MCF 10A (cell line): Measurements from ENCODE around the gene CD96. TPM values are rescaled to one million over a fixed set of nuclear protein-coding genes. Genes with fewer than 3 reads are reported as not detected.

Source experiments
- Bru-seq: library from RNA; stranded (reverse); fragments of 400-500 nt; gene quantifications from one replicate; lab custom pipeline; 2021; lab: Mats Ljungman, UMichigan
- BruChase-seq, 2 experiments: library from RNA; stranded (reverse); fragments of 400-500 nt; gene quantifications; one replicate each; lab custom pipeline; 2021; lab: Mats Ljungman, UMichigan
- BruUV-seq: library from RNA; stranded (reverse); fragments of 400-500 nt; replicated peaks from 2 replicates; lab custom pipeline; 2021; lab: Mats Ljungman, UMichigan
- CTCF ChIA-PET: fragments of 300-600 bp; sonication (Branson Sonifier 250); formaldehyde crosslinking; extraction: SDS; loops from one replicate; lab custom pipeline; 2021; ENCODE audit warnings: antibody characterized with exemption, inconsistent platforms; lab: Yijun Ruan, JAX
- POLR2A ChIA-PET: fragments of 300-600, 350-650 bp; sonication (Branson Sonifier 250); formaldehyde crosslinking; extraction: SDS; loops from one replicate; lab custom pipeline; 2020; ENCODE audit warnings: antibody characterized with exemption, inconsistent platforms; lab: Yijun Ruan, JAX
- DNase-seq: peaks from one replicate; pipeline ENCODE4 v3.0.0-alpha.2; 2018; ENCODE audit not compliant: unreplicated experiment
- H3K27ac Mint-ChIP-seq: one replicate; pipeline ENCODE4 v1.8.0; 2022; ENCODE audit warnings: mild to moderate bottlenecking, low read depth, mixed read lengths; ENCODE audit not compliant: unreplicated experiment
- H3K27me3 Mint-ChIP-seq: one replicate; pipeline ENCODE4 v1.8.0; 2022; ENCODE audit warnings: mixed read lengths; ENCODE audit not compliant: insufficient read depth, unreplicated experiment
- H3K36me3 Mint-ChIP-seq: one replicate; pipeline ENCODE4 v1.8.0; 2022; ENCODE audit warnings: mild to moderate bottlenecking, moderate library complexity, mixed read lengths; ENCODE audit not compliant: insufficient read depth, unreplicated experiment
- H3K4me1 Mint-ChIP-seq: one replicate; pipeline ENCODE4 v1.8.0; 2022; ENCODE audit warnings: mixed read lengths; ENCODE audit not compliant: insufficient read depth, unreplicated experiment
- H3K4me3 Mint-ChIP-seq: one replicate; pipeline ENCODE4 v1.8.0; 2022; ENCODE audit warnings: mild to moderate bottlenecking, moderate library complexity, mixed read lengths; ENCODE audit not compliant: unreplicated experiment
- H3K9me3 Mint-ChIP-seq: one replicate; pipeline ENCODE4 v1.8.0; 2022; ENCODE audit warnings: mixed read lengths; ENCODE audit not compliant: unreplicated experiment
- intact Hi-C: fragments of 100-400 bp; cut with micrococcal nuclease; formaldehyde crosslinking; loops from 2 replicates; pipeline ENCODE4 v1.14.1; 2022
- long read RNA-seq: library from polyadenylated mRNA; stranded (forward); transcript quantifications from one replicate; pipeline ENCODE4 v2.0.0, GENCODE V29; 2022
- total RNA-seq: library from RNA; stranded (reverse); gene quantifications from 2 replicates; pipeline ENCODE4 v1.2.3, GENCODE V29; 2022
- TF ChIP-seq, protein P1 (sequence below): fragments of 200-600 bp; IDR thresholded peaks from one replicate; pipeline ENCODE4 v1.8.0; 2022; ENCODE audit warnings: antibody characterized with exemption, mild to moderate bottlenecking; ENCODE audit not compliant: unreplicated experiment

CD96 gene, protein sequence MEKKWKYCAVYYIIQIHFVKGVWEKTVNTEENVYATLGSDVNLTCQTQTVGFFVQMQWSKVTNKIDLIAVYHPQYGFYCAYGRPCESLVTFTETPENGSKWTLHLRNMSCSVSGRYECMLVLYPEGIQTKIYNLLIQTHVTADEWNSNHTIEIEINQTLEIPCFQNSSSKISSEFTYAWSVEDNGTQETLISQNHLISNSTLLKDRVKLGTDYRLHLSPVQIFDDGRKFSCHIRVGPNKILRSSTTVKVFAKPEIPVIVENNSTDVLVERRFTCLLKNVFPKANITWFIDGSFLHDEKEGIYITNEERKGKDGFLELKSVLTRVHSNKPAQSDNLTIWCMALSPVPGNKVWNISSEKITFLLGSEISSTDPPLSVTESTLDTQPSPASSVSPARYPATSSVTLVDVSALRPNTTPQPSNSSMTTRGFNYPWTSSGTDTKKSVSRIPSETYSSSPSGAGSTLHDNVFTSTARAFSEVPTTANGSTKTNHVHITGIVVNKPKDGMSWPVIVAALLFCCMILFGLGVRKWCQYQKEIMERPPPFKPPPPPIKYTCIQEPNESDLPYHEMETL
- total RNA-seq (0.09 TPM in 1 of 2 replicates, not detected in the other), Bru-seq, nascent RNA (percentile 12 among the genes with signal in this experiment), BruChase-seq, experiment 1, labeled RNA remaining after a 6-hour chase (percentile 10 among the genes with signal in this experiment), BruChase-seq, experiment 2, labeled RNA remaining after a 2-hour chase (percentile 13 among the genes with signal in this experiment)
- long read RNA-seq, partial matches to known transcripts = 0 of 2 reads
- long read RNA-seq, other reads (novel, unspliced or antisense) = 2 of 2 reads

DNA sequence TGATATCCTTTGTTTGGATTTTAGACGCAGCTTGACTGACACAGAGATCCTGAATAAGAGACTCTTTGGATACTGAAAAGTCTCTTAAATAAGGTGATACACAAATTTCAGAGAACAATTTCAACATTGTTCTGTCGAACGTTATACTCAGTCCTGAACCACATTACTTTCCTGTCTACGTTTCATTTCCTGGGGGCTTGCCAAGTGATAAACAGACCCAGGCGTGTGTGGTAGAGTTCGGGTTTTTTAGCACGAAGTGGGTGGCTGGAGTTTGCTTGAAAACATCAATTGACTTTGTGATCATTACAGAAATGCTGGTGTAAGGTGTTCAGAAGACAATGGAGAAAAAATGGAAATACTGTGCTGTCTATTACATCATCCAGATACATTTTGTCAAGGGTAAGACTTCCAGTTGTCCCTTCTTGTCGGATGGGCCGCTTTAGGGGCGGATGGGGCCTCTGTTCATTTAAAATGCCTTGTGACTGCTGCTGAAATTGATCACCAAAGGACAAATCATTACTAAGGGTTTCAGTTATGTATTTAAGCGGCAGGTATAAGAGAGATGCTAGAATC lies at the start of gene CD96:
Gene CD96 (plus strand): TSS at position 287 of the 573 bp plus-strand sequence. CDS start 52 bp downstream, at position 339.
- H3K4me3 Mint-ChIP-seq = no peak within 1 kb of the TSS
- no peak for DNase-seq
- CTCF ChIA-PET = no interaction called here

DNA sequence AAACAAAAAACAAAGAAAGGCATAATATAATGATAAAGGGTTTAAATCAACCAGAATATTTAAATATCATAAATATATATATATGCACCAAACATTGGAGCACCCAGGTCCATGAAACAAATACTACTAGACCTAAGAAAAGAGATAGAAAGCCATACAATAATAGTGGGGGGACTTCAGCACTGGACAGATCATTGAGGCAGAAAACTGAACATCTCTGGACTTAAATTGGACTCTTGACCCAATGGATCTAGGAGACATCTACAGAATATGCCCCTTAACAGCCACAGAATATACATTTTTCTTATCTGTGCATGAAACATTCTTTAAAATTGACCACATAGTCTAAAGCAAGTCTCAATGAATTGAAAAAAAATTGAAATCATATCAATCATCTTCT lies 48.7 kb upstream of the CD96 start:
- CTCF ChIA-PET = no interaction called here
- H3K4me3 Mint-ChIP-seq = no peak overlapping the region

More for the DNA sequence above, at the start of gene CD96:
- H3K9me3 Mint-ChIP-seq = no peaks in the 10 kb centered on the region
- H3K27me3 Mint-ChIP-seq = no peaks in the 10 kb centered on the region
- TF ChIP-seq, protein P1, sequence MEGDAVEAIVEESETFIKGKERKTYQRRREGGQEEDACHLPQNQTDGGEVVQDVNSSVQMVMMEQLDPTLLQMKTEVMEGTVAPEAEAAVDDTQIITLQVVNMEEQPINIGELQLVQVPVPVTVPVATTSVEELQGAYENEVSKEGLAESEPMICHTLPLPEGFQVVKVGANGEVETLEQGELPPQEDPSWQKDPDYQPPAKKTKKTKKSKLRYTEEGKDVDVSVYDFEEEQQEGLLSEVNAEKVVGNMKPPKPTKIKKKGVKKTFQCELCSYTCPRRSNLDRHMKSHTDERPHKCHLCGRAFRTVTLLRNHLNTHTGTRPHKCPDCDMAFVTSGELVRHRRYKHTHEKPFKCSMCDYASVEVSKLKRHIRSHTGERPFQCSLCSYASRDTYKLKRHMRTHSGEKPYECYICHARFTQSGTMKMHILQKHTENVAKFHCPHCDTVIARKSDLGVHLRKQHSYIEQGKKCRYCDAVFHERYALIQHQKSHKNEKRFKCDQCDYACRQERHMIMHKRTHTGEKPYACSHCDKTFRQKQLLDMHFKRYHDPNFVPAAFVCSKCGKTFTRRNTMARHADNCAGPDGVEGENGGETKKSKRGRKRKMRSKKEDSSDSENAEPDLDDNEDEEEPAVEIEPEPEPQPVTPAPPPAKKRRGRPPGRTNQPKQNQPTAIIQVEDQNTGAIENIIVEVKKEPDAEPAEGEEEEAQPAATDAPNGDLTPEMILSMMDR = no peak
- no peak within 1 kb of the TSS for H3K27ac Mint-ChIP-seq
- no peaks in the 10 kb centered on the region for H3K36me3 Mint-ChIP-seq
- POLR2A ChIA-PET = no interaction called here
- BruUV-seq = no TSS peak
- H3K4me1 Mint-ChIP-seq = peaks cover 15% of the 10 kb centered on the region
- intact Hi-C loops = no loop called here

DNA sequence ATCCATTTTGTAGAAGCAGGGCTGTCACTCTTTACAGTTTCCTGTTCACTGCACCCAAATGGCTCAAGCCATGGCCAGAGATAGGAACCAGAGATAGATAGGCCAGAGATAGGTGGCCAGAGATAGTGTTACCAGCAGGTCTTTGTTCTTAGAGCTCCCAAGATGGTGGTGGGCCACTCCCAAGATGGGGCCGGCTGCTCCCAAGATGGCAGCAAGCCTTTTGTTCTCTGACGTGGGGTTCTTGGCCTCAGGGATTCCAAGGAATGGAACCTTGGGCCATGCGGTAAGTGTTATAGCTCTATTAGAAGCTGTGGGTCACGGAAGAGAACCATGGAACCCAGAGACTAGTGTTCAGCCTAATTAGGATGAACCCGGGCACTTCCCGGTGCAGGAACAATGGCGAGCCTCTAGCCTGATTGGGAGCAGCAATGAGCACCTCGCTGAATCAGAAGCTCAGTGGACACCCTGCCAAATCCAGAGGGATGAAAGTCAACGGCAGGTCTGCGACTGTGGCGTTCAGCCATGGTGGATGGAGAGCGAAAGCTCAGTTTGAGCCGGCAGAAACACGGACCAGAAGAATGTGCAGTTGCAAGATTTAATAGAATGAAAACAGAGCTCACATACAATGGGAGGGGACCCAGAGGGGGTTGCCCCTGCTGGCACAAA lies 45.0 kb upstream of the CD96 start:
- Mint-ChIP-seq H3K27me3 (no peaks in the 10 kb centered on the region), H3K4me3 (no peak overlapping the region), H3K4me1 (no peaks in the 10 kb centered on the region), H3K27ac (no peak overlapping the region), H3K9me3 (peaks cover 9% of the 10 kb centered on the region), H3K36me3 (no peaks in the 10 kb centered on the region)
- ChIA-PET CTCF (no interaction called here), POLR2A (no interaction called here)
- intact Hi-C loops = no loop called here
- TF ChIP-seq, protein P1 = no peak
- DNase-seq = no peak
- no TSS peak for BruUV-seq

More for the DNA sequence above, 48.7 kb upstream of the CD96 start:
- Mint-ChIP-seq H3K36me3 (no peaks in the 10 kb centered on the region), H3K27ac (no peak overlapping the region), H3K27me3 (no peaks in the 10 kb centered on the region), H3K9me3 (peaks cover 14% of the 10 kb centered on the region), H3K4me1 (no peaks in the 10 kb centered on the region)
- TF ChIP-seq, protein P1 = no peak
- intact Hi-C loops = no loop called here
- POLR2A ChIA-PET = interaction anchor here (0.6 kb wide), 1 partner anchor 1791 kb away, joined by 7 read pairs; no protein-coding TSS in a partner anchor
- no peak for DNase-seq
- no TSS peak for BruUV-seq
